Pancreas (tissue), 10 donors: ENCODE data around the gene NRK. TPM values are rescaled to one million over a fixed set of nuclear protein-coding genes. Genes with fewer than 3 reads are reported as not detected.
"Not testable (repeated sequence)": the region's sequence is repeated elsewhere in the genome, so short reads cannot be mapped to it uniquely, and the experiment has no call there.

Experiments used
- ATAC-seq, 4 donors: fragments of 200-7000 bp; cut with Tn5 transposase; one replicate each; pipeline versions ENCODE4 v1.8.0 to v1.9.1; 2020; ENCODE audit warnings: mild to moderate bottlenecking in 4 of 4, moderate library complexity in 4 of 4
- DNase-seq, 6 donors: peaks; one replicate each; pipeline ENCODE4 v3.0.0-alpha.2; 2020
- FAIRE-seq: peaks from 2 replicates; lab custom pipeline; 2012; peaks lifted over from hg19 to GRCh38; lab: Jason Lieb, UNC
- H3K27ac ChIP-seq, 4 donors: fragments of 200-600 bp; sonication (generic); 1 replicate in 3 of 4; 2 replicates in 1 of 4; pipeline versions ENCODE4 v1.5.0 to v1.8.0; 2020
- H3K27me3 ChIP-seq, 4 donors: fragments of 200-600 bp; one replicate each; pipeline ENCODE4 v1.8.0; 2021
- H3K36me3 ChIP-seq, 3 donors: fragments of 200-600 bp; sonication (generic) in 1 of 3; one replicate each; pipeline versions ENCODE4 v1.5.0 to v1.8.0; 2020 to 2021
- H3K4me1 ChIP-seq, 3 donors: fragments of 200-600 bp; one replicate each; pipeline ENCODE4 v1.8.0; 2021
- H3K4me3 ChIP-seq, 4 donors: fragments of 200-600 bp; sonication (generic) in 2 of 4; one replicate each; pipeline versions ENCODE4 v1.5.0 to v1.8.0; 2020 to 2021
- H3K9me3 ChIP-seq, 4 donors: fragments of 200-600 bp; one replicate each; pipeline ENCODE4 v1.8.0; 2021
- CTCF ChIP-seq, 4 donors: fragments of 200-600 bp; sonication (generic) in 3 of 4; IDR thresholded peaks; one replicate each; pipeline versions ENCODE4 v1.5.0 to v1.8.0; 2021; ENCODE audit warnings: antibody characterized with exemption in 4 of 4
- WGBS, 2 donors: extraction: QIAGEN DNeasy Blood & Tissue Kit; methylation state at CpG; one replicate each; pipeline ENCODE4 v1.1.7; 2013; 5-methylcytosine and 5-hydroxymethylcytosine counted together
- intact Hi-C, 3 donors: fragments of 100-400 bp; cut with DNase I; formaldehyde crosslinking; loops; one replicate each; pipeline versions ENCODE4 v1.11.1 to v1.14.2; 2022
- polyA plus RNA-seq, 2 donors: library from polyadenylated mRNA; stranded (reverse); fragments of 200-250 nt; gene quantifications; one replicate each; pipeline ENCODE4 v1.2.3, GENCODE V29; 2013
- total RNA-seq, 6 donors: library from RNA; stranded (reverse); fragmentation: NEBNext Ultra II Directional in 4 of 6; extraction: Animal tissue kit (Norgen Biotek cat#: 25700) in 4 of 6; gene quantifications; one replicate each; pipeline versions ENCODE4 v1.2.1 to v1.2.4, GENCODE V29; 2021 to 2023
- donor health status: healthy with polysubstance abuse.
- donor health status: DM: no; HTN: no; CAD: no; lungs with moderate emphysema.
- donor health status: DM: no; HTN: no; CAD: no.
- donor health status: control.
- donor health status: control.
- donor health status: Bipolar disorder and iron deficiency.
- donor health status: DM: yes; HTN: yes; CAD: no.
- donor health status: DM: no; HTN: no; CAD: no.
- donor health status: DM: no; HTN: no; CAD: no.
- donor health status: DM: yes; HTN: yes; CAD: no.

The NRK gene
- total and polyA plus RNA-seq, 8 donors = 0.14 to 1.4 (median 0.30) TPM

- Histone ChIP-seq H3K36me3 (no peaks in the 10 kb centered on the region), H3K4me1 (no peaks in the 10 kb centered on the region), H3K4me3 (no peak overlapping the region), H3K27me3 (no peaks in the 10 kb centered on the region), H3K27ac (no peak overlapping the region), H3K9me3 (no peaks in the 10 kb centered on the region)
- peak in 2 of 4 donors; percentile 7 to 15 for TF ChIP-seq CTCF (IDR thresholded peaks at IDR 0.05)
- DNase-seq (no peak), ATAC-seq (peak in 3 of 4 donors; percentile 43 to 64 (median 60)), FAIRE-seq (peak; percentile 93)
- intact Hi-C loops = no loop called here
Observed at GRCh38 chrX:105975382-105975781, 153.0 kb downstream of the NRK start.

GRCh38 chrX:105981772-105982485, 159.6 kb downstream of the NRK start:
- intact Hi-C loops = no loop called here
- Histone ChIP-seq H3K27ac (no peak overlapping the region), H3K4me1 (no peaks in the 10 kb centered on the region), H3K36me3 (no peaks in the 10 kb centered on the region), H3K27me3 (no peaks in the 10 kb centered on the region), H3K9me3 (no peaks in the 10 kb centered on the region), H3K4me3 (no peak overlapping the region)
- ATAC-seq (no peak), DNase-seq (peak in 1 of 6 donors; percentile 47), FAIRE-seq (no peak)
- WGBS, 2 donors = 65 to 87% methylated on average over 15 of the region's 15 CpGs
- TF ChIP-seq CTCF (IDR thresholded peaks at IDR 0.05) = no peak

- ATAC-seq, FAIRE-seq, H3K27me3 ChIP-seq, H3K4me3 ChIP-seq, H3K27ac ChIP-seq, DNase-seq, H3K4me1 ChIP-seq, intact Hi-C loops, H3K36me3 ChIP-seq, H3K9me3 ChIP-seq: not testable (repeated sequence)
- WGBS, 2 donors = 61 to 68% methylated on average over 5 of the region's 5 CpGs
Observed at GRCh38 chrX:105988487-105988886, 166.1 kb downstream of the NRK start.

- DNase-seq (no peak), ATAC-seq (peak in 1 of 4 donors; percentile 62), FAIRE-seq (no peak)
- TF ChIP-seq CTCF (IDR thresholded peaks at IDR 0.05) = no peak
- Histone ChIP-seq H3K9me3 (no peaks in the 10 kb centered on the region), H3K4me1 (no peaks in the 10 kb centered on the region), H3K36me3 (no peaks in the 10 kb centered on the region), H3K4me3 (no peak overlapping the region), H3K27me3 (no peaks in the 10 kb centered on the region), H3K27ac (no peak overlapping the region)
- intact Hi-C loops = no loop called here
- 29 to 42% methylated on average over 1 of the region's 1 CpG for WGBS, 2 donors
Observed at GRCh38 chrX:105999294-105999693, 177.0 kb downstream of the NRK start.

- no peak overlapping the region for H3K4me3 ChIP-seq
- no peak for TF ChIP-seq CTCF (IDR thresholded peaks at IDR 0.05)
- peak in 3 of 4 donors; percentile 64 to 85 (median 67) for ATAC-seq
Observed at GRCh38 chrX:106000203-106000602, 177.9 kb downstream of the NRK start.

GRCh38 chrX:106000609-106001008, 178.3 kb downstream of the NRK start:
- ATAC-seq, DNase-seq, intact Hi-C loops, H3K4me1 ChIP-seq, H3K27me3 ChIP-seq, H3K36me3 ChIP-seq, FAIRE-seq, H3K4me3 ChIP-seq, H3K9me3 ChIP-seq, H3K27ac ChIP-seq: not testable (repeated sequence)
- 63 to 82% methylated on average over 4 to 5 of the region's 5 CpGs for WGBS, 2 donors

More at GRCh38 chrX:106000203-106000602, 177.9 kb downstream of the NRK start:
- H3K4me1 ChIP-seq = no peaks in the 10 kb centered on the region
- no peaks in the 10 kb centered on the region for H3K36me3 ChIP-seq
- no peak overlapping the region for H3K27ac ChIP-seq
- H3K9me3 ChIP-seq = no peaks in the 10 kb centered on the region
- DNase-seq (no peak), FAIRE-seq (no peak)
- peaks cover 0 to 4% (median 0%) of the 10 kb centered on the region in 4 donors for H3K27me3 ChIP-seq
- intact Hi-C loops = no loop called here
